ENCODE data around the gene KIF25.

DNA sequence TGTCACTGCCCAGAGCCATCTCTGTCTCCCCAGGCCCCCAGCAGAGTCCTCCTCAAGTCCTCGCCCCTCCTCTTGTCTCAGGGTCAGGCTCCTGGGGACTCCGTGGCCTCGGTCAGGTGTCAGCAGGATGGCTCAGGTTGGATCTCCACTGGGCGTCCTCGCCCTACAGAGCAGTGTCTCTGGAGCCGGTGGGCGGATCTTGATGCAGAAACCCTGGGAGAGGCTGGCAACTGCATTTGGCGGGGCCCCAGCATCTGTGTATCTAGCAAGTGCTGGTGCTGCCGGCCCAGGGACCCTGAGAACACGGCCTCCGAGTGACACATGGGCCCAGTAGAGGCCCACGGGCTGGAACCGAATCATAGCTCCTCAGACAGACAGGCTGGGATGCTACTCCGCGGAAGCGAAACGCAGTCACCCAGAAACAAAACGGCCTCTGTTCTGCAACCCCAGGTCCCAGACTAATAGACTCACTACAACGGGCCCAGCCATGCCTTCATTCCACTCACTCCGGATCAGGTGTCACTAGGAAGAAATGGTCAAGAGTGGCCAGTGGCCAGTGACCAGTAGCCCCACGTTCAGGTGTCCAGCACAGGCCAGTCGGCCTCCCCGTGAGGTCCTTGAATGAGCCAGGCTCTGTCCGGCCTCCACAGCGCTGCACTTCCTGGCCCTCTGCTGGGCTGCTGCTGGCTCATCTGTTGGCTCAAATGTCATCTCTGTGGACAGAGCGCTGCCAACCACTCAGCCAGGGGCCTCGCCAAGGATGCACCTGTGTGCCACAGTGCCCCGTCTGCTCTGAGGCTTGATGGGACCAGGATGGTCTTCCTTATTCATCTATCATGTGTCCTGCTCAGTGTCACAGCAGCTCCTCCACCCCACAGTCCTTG lies 94.2 kb downstream of the KIF25 start:
- TF ChIP-seq POLR2AphosphoS5 (IDR thresholded peaks at IDR 0.05; ENCODE audit: low read depth, low read length) (no peak), SIN3A (IDR thresholded peaks at IDR 0.05; ENCODE audit: borderline replicate concordance, insufficient read depth, low read length) (no peak), FOXP2 (optimal IDR thresholded peaks at IDR 0.05; ENCODE audit: borderline replicate concordance, extremely low read depth, extremely low read length, insufficient read depth) (no peak), TAF1 (IDR thresholded peaks at IDR 0.05; ENCODE audit: borderline replicate concordance, insufficient read depth, low read length) (no peak)
- TF ChIP-seq, protein P1, sequence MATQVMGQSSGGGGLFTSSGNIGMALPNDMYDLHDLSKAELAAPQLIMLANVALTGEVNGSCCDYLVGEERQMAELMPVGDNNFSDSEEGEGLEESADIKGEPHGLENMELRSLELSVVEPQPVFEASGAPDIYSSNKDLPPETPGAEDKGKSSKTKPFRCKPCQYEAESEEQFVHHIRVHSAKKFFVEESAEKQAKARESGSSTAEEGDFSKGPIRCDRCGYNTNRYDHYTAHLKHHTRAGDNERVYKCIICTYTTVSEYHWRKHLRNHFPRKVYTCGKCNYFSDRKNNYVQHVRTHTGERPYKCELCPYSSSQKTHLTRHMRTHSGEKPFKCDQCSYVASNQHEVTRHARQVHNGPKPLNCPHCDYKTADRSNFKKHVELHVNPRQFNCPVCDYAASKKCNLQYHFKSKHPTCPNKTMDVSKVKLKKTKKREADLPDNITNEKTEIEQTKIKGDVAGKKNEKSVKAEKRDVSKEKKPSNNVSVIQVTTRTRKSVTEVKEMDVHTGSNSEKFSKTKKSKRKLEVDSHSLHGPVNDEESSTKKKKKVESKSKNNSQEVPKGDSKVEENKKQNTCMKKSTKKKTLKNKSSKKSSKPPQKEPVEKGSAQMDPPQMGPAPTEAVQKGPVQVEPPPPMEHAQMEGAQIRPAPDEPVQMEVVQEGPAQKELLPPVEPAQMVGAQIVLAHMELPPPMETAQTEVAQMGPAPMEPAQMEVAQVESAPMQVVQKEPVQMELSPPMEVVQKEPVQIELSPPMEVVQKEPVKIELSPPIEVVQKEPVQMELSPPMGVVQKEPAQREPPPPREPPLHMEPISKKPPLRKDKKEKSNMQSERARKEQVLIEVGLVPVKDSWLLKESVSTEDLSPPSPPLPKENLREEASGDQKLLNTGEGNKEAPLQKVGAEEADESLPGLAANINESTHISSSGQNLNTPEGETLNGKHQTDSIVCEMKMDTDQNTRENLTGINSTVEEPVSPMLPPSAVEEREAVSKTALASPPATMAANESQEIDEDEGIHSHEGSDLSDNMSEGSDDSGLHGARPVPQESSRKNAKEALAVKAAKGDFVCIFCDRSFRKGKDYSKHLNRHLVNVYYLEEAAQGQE (IDR thresholded peaks at IDR 0.05; ENCODE audit: insufficient read depth in 1 of 2, low read depth in 2 of 2, low read length in 2 of 2) = no peak

Data from PFSK-1 (cell line).